ENCODE data around the gene ANO2. TPM values are rescaled to one million over a fixed set of nuclear protein-coding genes. Genes with fewer than 3 reads are reported as not detected.

ANO2 gene
- total and polyA plus RNA-seq, 7 donors: 1.3 to 9.3 (median 4.2) TPM

- 71 to 74% (median 73%) methylated on average over 19 of the region's 19 CpGs for WGBS, 3 donors
- no peak for ATAC-seq
- Histone ChIP-seq H3K27me3 (ENCODE audit: insufficient read depth in 3 of 3, low read length in 2 of 3) (peaks cover 0 to 1% (median 0%) of the 10 kb centered on the region in 3 donors), H3K36me3 (ENCODE audit: insufficient read depth in 1 of 2, low read depth in 1 of 2) (no peaks in the 10 kb centered on the region), H3K4me3 (no peak overlapping the region), H3K4me1 (no peaks in the 10 kb centered on the region), H3K27ac (no peak overlapping the region), H3K9me3 (no peaks in the 10 kb centered on the region)
- no peak for TF ChIP-seq CTCF (IDR thresholded peaks at IDR 0.05)
- no peak for DNase-seq
- intact Hi-C loops (cut with DNase I): no loop called here
Observed at GRCh38 chr12:5912437-5913334, 32.4 kb downstream of the ANO2 start.

GRCh38 chr12:5912011-5912410 is 33.0 kb downstream of the ANO2 start:
- no peak for DNase-seq
- WGBS, 3 donors: 55 to 58% (median 57%) methylated on average over 3 of the region's 3 CpGs
- TF ChIP-seq CTCF (IDR thresholded peaks at IDR 0.05): no peak
- peaks cover 0 to 1% (median 0%) of the 10 kb centered on the region in 3 donors for H3K27me3 ChIP-seq (ENCODE audit: insufficient read depth in 3 of 3, low read length in 2 of 3)
- H3K4me3 ChIP-seq: no peak overlapping the region
- no peak overlapping the region for H3K27ac ChIP-seq
- ATAC-seq: no peak
- H3K36me3 ChIP-seq (ENCODE audit: insufficient read depth in 1 of 2, low read depth in 1 of 2): no peaks in the 10 kb centered on the region
- H3K9me3 ChIP-seq: no peaks in the 10 kb centered on the region
- intact Hi-C loops (cut with DNase I): no loop called here
- H3K4me1 ChIP-seq: no peaks in the 10 kb centered on the region

- intact Hi-C loops (cut with DNase I): no loop called here
- WGBS, 3 donors: 74 to 80% (median 80%) methylated on average over 7 of the region's 7 CpGs
- Histone ChIP-seq H3K9me3 (no peaks in the 10 kb centered on the region), H3K4me3 (no peak overlapping the region), H3K36me3 (ENCODE audit: insufficient read depth in 1 of 2, low read depth in 1 of 2) (no peaks in the 10 kb centered on the region), H3K27me3 (ENCODE audit: insufficient read depth in 3 of 3, low read length in 2 of 3) (peaks cover 0 to 3% (median 0%) of the 10 kb centered on the region in 3 donors), H3K27ac (no peak overlapping the region), H3K4me1 (no peaks in the 10 kb centered on the region)
- DNase-seq (no peak), ATAC-seq (no peak)
- TF ChIP-seq CTCF (IDR thresholded peaks at IDR 0.05): no peak
Observed at GRCh38 chr12:5910790-5911548, 34.1 kb downstream of the ANO2 start.

- intact Hi-C loops (cut with DNase I): no loop called here
- WGBS, 3 donors: 83 to 90% (median 87%) methylated on average over 5 of the region's 5 CpGs
- ATAC-seq: no peak
Observed at GRCh38 chr12:5909560-5909959, 35.5 kb downstream of the ANO2 start.

More at GRCh38 chr12:5909560-5909959, 35.5 kb downstream of the ANO2 start:
- H3K36me3 ChIP-seq (ENCODE audit: insufficient read depth in 1 of 2, low read depth in 1 of 2): no peaks in the 10 kb centered on the region
- H3K4me1 ChIP-seq: no peaks in the 10 kb centered on the region
- no peak for TF ChIP-seq CTCF (IDR thresholded peaks at IDR 0.05)
- H3K9me3 ChIP-seq: no peaks in the 10 kb centered on the region
- DNase-seq: no peak
- no peak overlapping the region for H3K27ac ChIP-seq
- H3K4me3 ChIP-seq: no peak overlapping the region
- H3K27me3 ChIP-seq (ENCODE audit: insufficient read depth in 3 of 3, low read length in 2 of 3): peaks cover 0 to 5% (median 0%) of the 10 kb centered on the region in 3 donors
